Esophagus squamous epithelium (tissue), 5 donors: Measurements from ENCODE around the gene KIR2DL3. TPM values are rescaled to one million over a fixed set of nuclear protein-coding genes. Genes with fewer than 3 reads are reported as not detected.
"Not testable (repeated sequence)": the region's sequence is repeated elsewhere in the genome, so short reads cannot be mapped to it uniquely, and the experiment has no call there.

Source experiments
- DNase-seq: peaks from one replicate; lab custom pipeline; 2025; lab: John Stamatoyannopoulos, UW
- H3K27ac ChIP-seq, 4 donors: fragments of 200-600 bp; sonication (generic); one replicate each; pipeline ENCODE4 v1.5.1; 2016 to 2019; ENCODE audit warnings: mild to moderate bottlenecking in 1 of 4
- H3K27me3 ChIP-seq, 4 donors: fragments of 200-600 bp; sonication (generic); 1 replicate in 3 of 4; 2 replicates in 1 of 4; pipeline versions ENCODE4 v1.5.1 to v1.6.0; 2017 to 2021; ENCODE audit warnings: antibody characterized with exemption in 1 of 4
- H3K36me3 ChIP-seq, 3 donors: fragments of 200-600 bp; sonication (generic); one replicate each; pipeline ENCODE4 v1.5.1; 2016 to 2019
- H3K4me1 ChIP-seq, 3 donors: fragments of 200-600 bp; sonication (generic); one replicate each; pipeline ENCODE4 v1.5.1; 2017 to 2019
- H3K4me3 ChIP-seq, 4 donors: fragments of 200-600 bp; sonication (generic); 1 replicate in 3 of 4; 2 replicates in 1 of 4; pipeline ENCODE4 v1.5.1; 2016 to 2019; ENCODE audit warnings: mild to moderate bottlenecking in 2 of 4, moderate library complexity in 1 of 4
- H3K9me3 ChIP-seq, 3 donors: fragments of 200-600 bp; sonication (generic); one replicate each; pipeline ENCODE4 v1.5.1; 2016 to 2019
- WGBS, 2 donors: methylation state at CpG; one replicate each; pipeline ENCODE4 v1.1.5; 2018; 5-methylcytosine and 5-hydroxymethylcytosine counted together
- intact Hi-C: fragments of 100-400 bp; cut with DNase I; formaldehyde crosslinking; loops from one replicate; pipeline ENCODE4 v1.15.0; 2022
- total RNA-seq, 4 donors: library from RNA; depleted of rRNA; stranded (reverse); fragments of >200 nt; gene quantifications; one replicate each; pipeline ENCODE4 v1.1.0, GENCODE V29; 2016
- donor health status: DM: yes; HTN: yes; CAD: no.

KIR2DL3 gene
- total RNA-seq, 4 donors from 2014 or later = not detected

DNA sequence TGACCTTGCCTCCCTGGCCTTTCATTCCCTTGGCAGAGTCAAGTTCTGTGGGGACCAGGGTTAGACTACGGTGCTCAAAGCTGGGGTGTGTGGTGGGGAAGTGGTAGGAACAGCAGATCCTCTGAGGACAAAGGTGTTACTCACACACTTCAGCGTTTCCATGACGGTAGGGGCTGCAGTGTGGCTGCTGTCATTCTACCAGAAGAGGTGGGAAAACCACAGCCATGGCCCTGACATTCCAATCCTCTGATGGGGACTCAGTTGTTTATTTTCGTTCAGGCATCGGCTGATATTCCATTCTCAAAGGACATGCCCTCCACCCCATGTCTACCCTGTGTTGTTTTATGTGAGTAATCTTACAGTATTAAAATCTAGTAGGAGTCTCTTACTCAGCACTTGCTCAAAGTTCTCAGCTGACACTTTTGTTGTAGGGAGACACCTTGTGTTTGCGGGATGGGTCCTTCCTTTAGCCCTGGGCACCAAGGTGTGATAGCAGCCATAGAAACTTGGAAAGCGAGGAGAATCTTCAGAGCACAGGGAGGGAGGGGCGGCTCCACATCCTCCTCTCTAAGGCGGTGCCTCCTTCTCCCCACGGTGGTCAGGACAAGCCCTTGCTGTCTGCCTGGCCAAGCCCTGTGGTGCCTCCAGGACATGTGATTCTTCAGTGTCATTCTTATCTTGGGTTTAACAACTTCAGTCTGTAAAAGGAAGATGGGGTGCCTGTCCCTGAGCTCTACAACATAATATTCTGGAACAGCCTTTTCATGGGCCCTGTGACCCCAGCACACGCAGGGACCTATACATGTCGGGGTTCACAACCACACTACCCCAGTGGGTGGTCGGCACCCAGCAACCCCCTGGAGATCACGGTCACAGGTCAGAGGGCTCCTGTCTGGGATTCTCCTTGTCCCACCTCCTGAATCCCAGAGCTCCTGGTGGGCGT lies 33.0 kb downstream of the KIR2DL3 start:
- not testable (repeated sequence) for H3K27me3 ChIP-seq, DNase-seq
- 74 to 82% methylated on average over 10 to 13 of the region's 15 CpGs for WGBS, 2 donors

DNA sequence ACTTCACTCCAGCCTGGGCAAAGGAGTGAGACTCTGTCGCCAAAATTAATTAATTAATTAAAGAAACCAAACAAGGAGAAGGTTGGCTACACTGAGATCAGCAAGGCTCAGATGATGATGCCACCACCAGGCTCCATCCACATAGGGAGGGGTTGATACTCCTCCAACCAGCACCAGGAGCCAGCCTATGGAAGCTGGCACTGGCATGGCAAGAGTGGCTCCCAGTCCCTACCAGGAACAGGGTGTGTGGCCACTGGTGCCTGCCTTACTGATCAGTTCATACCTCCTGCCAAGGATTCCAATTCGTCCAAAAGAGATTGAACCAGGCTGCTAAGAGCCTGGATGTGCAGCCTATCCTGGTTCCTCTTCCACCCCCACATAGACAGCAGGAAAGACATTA lies 34.4 kb downstream of the KIR2DL3 start:
- H3K27ac ChIP-seq, H3K4me3 ChIP-seq, DNase-seq, H3K4me1 ChIP-seq, H3K27me3 ChIP-seq, H3K36me3 ChIP-seq, intact Hi-C loops, H3K9me3 ChIP-seq: not testable (repeated sequence)
- 41 to 53% methylated on average over 2 of the region's 2 CpGs for WGBS, 2 donors

More for the DNA sequence above, 33.0 kb downstream of the KIR2DL3 start:
- intact Hi-C loops, H3K4me3 ChIP-seq, H3K27ac ChIP-seq, H3K9me3 ChIP-seq, H3K4me1 ChIP-seq, H3K36me3 ChIP-seq: not testable (repeated sequence)

DNA sequence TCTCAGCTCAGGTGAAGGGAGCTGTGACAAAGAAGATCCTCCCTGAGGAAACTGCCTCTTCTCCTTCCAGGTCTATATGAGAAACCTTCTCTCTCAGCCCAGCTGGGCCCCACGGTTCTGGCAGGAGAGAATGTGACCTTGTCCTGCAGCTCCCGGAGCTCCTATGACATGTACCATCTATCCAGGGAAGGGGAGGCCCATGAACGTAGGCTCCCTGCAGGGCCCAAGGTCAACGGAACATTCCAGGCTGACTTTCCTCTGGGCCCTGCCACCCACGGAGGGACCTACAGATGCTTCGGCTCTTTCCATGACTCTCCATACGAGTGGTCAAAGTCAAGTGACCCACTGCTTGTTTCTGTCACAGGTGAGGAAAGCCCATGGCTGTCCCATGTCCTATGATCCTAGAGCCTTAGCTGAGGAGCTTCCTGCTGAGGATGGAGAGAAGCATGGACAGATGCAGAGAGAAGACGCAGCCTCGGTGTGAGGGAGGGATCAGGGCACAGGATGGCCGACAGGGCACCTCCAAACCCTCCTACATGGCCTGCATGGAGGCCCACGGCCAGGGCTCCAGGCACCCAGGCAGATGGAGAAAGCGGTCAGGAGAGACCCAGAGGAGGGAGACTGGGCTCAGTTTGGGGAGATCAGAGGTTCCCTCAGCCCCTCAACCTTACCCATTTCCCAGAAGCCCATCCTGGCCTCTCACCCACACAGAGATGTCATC lies 36.9 kb downstream of the KIR2DL3 start:
- H3K9me3 ChIP-seq, DNase-seq, H3K4me1 ChIP-seq, H3K4me3 ChIP-seq, H3K27ac ChIP-seq, intact Hi-C loops, H3K27me3 ChIP-seq, H3K36me3 ChIP-seq: not testable (repeated sequence)
- WGBS, 2 donors = 69 to 72% methylated on average over 6 to 11 of the region's 12 CpGs

DNA sequence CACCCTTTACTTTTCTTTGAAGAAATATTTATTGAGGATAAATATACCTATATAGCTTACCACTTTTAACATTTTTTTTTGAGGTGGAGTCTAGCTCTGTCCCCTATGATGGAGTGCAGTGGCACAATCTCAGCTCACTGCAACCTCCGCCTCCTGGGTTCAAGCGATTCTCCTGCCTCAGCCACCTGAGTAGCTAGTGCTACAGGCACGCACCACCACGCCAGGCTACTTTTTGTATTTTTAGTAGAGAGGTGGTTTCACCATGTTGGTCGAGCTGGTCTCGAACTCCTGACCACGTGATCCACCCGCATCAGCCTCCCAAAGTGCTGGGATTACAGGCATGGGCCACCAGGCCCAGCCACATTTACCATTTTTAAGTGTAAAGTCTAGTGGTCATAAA lies 37.5 kb downstream of the KIR2DL3 start:
- H3K9me3 ChIP-seq, H3K4me3 ChIP-seq, H3K27ac ChIP-seq, DNase-seq, intact Hi-C loops, H3K36me3 ChIP-seq, H3K4me1 ChIP-seq, H3K27me3 ChIP-seq: not testable (repeated sequence)
- 63 to 71% methylated on average over 8 of the region's 8 CpGs for WGBS, 2 donors

DNA sequence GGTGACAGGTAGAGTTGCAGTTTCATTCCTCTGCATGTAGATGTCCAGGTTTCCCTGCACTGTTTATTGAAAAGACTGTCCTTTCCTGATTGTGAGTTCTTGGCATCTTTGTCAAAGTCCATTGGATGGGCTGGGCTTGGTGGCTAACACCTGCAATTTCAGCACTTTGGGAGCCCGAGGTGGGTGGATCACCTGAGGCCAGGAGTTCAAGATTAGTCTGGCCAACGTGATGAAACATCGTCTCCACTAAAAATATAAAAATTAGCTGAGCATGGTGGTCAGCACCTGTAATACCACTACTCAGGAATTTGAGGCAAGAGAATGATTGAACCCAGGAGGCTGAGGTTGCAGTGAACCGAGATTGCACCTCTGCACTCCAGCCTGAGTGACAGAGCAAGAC lies 39.5 kb downstream of the KIR2DL3 start:
- H3K36me3 ChIP-seq, DNase-seq, intact Hi-C loops, H3K27me3 ChIP-seq, H3K4me3 ChIP-seq, H3K27ac ChIP-seq, H3K9me3 ChIP-seq, H3K4me1 ChIP-seq: not testable (repeated sequence)
- WGBS, 2 donors = 59 to 68% methylated on average over 4 of the region's 4 CpGs

DNA sequence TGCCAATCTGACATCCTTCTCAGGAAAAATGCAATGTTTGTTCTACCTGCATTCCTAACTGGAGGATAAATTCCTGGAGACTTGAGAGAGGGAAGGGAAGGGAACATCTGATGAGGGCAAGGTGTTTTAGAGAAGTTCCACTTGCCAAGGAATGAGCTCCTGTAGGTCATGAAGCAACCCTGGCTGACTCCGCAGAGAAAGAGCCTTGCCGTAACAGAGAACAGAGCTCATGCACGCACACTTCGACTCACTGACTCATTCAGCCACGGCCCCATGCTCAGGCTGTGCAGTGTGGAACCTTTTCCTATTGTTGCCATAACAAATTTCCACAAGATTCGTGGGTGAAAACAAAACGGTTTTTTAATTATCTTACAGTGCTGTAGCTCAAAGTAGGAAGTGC lies 40.6 kb downstream of the KIR2DL3 start:
- H3K27me3 ChIP-seq, DNase-seq, H3K4me3 ChIP-seq, H3K4me1 ChIP-seq, H3K27ac ChIP-seq, H3K36me3 ChIP-seq, intact Hi-C loops, H3K9me3 ChIP-seq: not testable (repeated sequence)
- 57 to 63% methylated on average over 7 of the region's 7 CpGs for WGBS, 2 donors

DNA sequence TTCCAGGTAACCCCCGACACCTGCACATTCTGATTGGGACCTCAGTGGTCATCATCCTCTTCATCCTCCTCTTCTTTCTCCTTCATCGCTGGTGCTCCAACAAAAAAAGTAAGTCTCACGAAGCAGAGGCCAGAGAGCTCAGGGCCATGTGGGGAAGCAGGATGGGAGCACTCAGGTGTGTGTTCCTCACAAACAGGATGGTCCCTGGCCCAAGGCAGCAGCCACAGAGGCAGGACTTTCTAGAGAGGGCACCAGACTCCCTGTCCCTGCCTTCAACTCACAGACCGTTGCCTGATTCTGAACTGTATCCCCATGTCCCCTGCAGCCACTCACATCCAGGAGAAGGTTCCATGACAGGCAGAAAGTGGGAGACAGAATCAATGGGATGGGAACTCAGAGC lies 44.6 kb downstream of the KIR2DL3 start:
- H3K9me3 ChIP-seq, H3K27me3 ChIP-seq, H3K4me1 ChIP-seq, H3K36me3 ChIP-seq, DNase-seq, intact Hi-C loops, H3K27ac ChIP-seq, H3K4me3 ChIP-seq: not testable (repeated sequence)
- WGBS, 2 donors = 72 to 80% methylated on average over 1 to 4 of the region's 4 CpGs

DNA sequence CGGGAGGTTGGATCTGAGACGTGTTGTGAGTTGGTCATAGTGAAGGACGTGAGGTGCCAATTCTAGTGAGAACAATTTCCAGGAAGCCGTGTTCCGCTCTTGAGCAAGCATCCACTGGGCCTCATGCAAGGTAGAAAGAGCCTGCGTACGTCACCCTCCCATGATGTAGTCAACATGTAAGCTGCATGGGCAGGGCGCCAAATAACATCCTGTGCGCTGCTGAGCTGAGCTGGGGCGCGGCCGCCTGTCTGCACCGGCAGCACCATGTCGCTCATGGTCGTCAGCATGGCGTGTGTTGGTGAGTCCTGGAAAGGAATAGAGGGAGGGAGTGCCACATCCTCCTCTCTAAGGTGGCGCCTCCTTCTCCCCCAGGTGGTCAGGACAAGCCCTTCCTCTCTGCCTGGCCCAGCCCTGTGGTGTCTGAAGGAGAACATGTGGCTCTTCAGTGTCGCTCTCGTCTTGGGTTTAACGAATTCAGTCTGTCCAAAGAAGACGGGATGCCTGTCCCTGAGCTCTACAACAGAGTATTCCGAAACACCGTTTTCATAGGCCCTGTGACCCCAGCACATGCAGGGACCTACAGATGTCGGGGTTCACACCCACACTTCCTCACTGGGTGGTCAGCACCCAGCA lies 47.9 kb downstream of the KIR2DL3 start:
- intact Hi-C loops, H3K27me3 ChIP-seq, H3K36me3 ChIP-seq, H3K4me1 ChIP-seq, H3K27ac ChIP-seq, H3K9me3 ChIP-seq, DNase-seq, H3K4me3 ChIP-seq: not testable (repeated sequence)
- WGBS, 2 donors = 80 to 84% methylated on average over 10 to 12 of the region's 24 CpGs

DNA sequence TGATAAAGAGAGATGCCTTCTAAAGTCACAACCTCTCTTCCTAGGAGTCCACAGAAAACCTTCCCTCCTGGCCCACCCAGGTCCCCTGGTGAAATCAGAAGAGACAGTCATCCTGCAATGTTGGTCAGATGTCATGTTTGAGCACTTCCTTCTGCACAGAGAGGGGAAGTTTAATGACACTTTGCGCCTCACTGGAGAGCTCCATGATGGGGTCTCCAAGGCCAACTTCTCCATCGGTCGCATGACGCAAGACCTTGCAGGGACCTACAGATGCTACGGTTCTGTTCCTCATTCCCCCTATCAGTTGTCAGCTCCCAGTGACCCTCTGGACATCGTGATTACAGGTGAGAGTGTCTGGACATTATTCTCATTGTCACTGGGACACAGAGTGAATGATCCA lies 49.8 kb downstream of the KIR2DL3 start:
- intact Hi-C loops, DNase-seq: not testable (repeated sequence)
- WGBS, 2 donors = 62 to 67% methylated on average over 6 of the region's 6 CpGs

More for the DNA sequence above, 49.8 kb downstream of the KIR2DL3 start:
- H3K27me3 ChIP-seq, H3K27ac ChIP-seq, H3K4me1 ChIP-seq, H3K9me3 ChIP-seq, H3K36me3 ChIP-seq, H3K4me3 ChIP-seq: not testable (repeated sequence)
